Tibial nerve (tissue), 4 donors: ENCODE data around the gene ZFP1.

Experiments used
- EP300 ChIP-seq, 2 donors: sonication (generic); formaldehyde crosslinking; IDR thresholded peaks; one replicate each; pipeline ENCODE4 v1.6.1; 2017; ENCODE audit warnings: antibody characterized with exemption in 2 of 2, mild to moderate bottlenecking in 1 of 2
- TF ChIP-seq, protein P1 (sequence below), 5 experiments: fragments of 200-600 bp in 3 of 5; fragments of 450-650 bp in 2 of 5; sonication (generic) in 3 of 5; IDR thresholded peaks; one replicate each; pipeline ENCODE4 v1.5.1; 2016 to 2019; ENCODE audit warnings: antibody characterized with exemption in 5 of 5, mild to moderate bottlenecking in 3 of 5, moderate library complexity in 2 of 5

- TF ChIP-seq, protein P1, sequence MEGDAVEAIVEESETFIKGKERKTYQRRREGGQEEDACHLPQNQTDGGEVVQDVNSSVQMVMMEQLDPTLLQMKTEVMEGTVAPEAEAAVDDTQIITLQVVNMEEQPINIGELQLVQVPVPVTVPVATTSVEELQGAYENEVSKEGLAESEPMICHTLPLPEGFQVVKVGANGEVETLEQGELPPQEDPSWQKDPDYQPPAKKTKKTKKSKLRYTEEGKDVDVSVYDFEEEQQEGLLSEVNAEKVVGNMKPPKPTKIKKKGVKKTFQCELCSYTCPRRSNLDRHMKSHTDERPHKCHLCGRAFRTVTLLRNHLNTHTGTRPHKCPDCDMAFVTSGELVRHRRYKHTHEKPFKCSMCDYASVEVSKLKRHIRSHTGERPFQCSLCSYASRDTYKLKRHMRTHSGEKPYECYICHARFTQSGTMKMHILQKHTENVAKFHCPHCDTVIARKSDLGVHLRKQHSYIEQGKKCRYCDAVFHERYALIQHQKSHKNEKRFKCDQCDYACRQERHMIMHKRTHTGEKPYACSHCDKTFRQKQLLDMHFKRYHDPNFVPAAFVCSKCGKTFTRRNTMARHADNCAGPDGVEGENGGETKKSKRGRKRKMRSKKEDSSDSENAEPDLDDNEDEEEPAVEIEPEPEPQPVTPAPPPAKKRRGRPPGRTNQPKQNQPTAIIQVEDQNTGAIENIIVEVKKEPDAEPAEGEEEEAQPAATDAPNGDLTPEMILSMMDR (IDR thresholded peaks at IDR 0.05) = no peak
- TF ChIP-seq EP300 (IDR thresholded peaks at IDR 0.05) = no peak
These were observed 40.6 kb downstream of the ZFP1 start for GRCh38 chr16:75188832-75189477.
